Calu3 (cell line): ENCODE measurements around the gene HEPACAM. TPM values are rescaled to one million over a fixed set of nuclear protein-coding genes. Genes with fewer than 3 reads are reported as not detected.

Experiments used
- Bru-seq: library from RNA; stranded (reverse); fragments of 400-500 nt; gene quantifications from one replicate; lab custom pipeline; 2021; lab: Mats Ljungman, UMichigan
- BruChase-seq, 2 experiments: library from RNA; stranded (reverse); fragments of 400-500 nt; gene quantifications; one replicate each; lab custom pipeline; 2021; lab: Mats Ljungman, UMichigan
- BruUV-seq: library from RNA; stranded (reverse); fragments of 400-500 nt; replicated peaks from 2 replicates; lab custom pipeline; 2021; lab: Mats Ljungman, UMichigan
- CTCF ChIA-PET: fragments of 300-600 bp; sonication (Branson Sonifier 250); formaldehyde crosslinking; loops from one replicate; lab custom pipeline; 2022; ENCODE audit warnings: antibody characterized with exemption; lab: Charles Lee
- DNase-seq: peaks from one replicate; pipeline ENCODE4 v3.0.0; 2022
- H3K27ac Mint-ChIP-seq: one replicate; pipeline ENCODE4 v1.8.0; 2022; ENCODE audit warnings: mixed read lengths; ENCODE audit not compliant: unreplicated experiment
- H3K27me3 Mint-ChIP-seq: one replicate; pipeline ENCODE4 v1.8.0; 2022; ENCODE audit warnings: mixed read lengths; ENCODE audit not compliant: unreplicated experiment
- H3K36me3 Mint-ChIP-seq: one replicate; pipeline ENCODE4 v1.8.0; 2022; ENCODE audit warnings: mild to moderate bottlenecking, moderate library complexity, mixed read lengths; ENCODE audit not compliant: insufficient read depth, unreplicated experiment
- H3K4me1 Mint-ChIP-seq: one replicate; pipeline ENCODE4 v1.8.0; 2022; ENCODE audit warnings: mild to moderate bottlenecking, low read depth, mixed read lengths; ENCODE audit not compliant: unreplicated experiment
- H3K4me3 Mint-ChIP-seq: one replicate; pipeline ENCODE4 v1.8.0; 2022; ENCODE audit warnings: mild to moderate bottlenecking, low read depth, moderate library complexity, mixed read lengths; ENCODE audit not compliant: unreplicated experiment
- H3K9me3 Mint-ChIP-seq: one replicate; pipeline ENCODE4 v1.8.0; 2022; ENCODE audit warnings: low read depth, mixed read lengths; ENCODE audit not compliant: unreplicated experiment
- intact Hi-C: fragments of 100-400 bp; cut with micrococcal nuclease; formaldehyde crosslinking; loops from one replicate; pipeline ENCODE4 v1.10.0; 2022; ENCODE audit not compliant: unreplicated experiment
- long read RNA-seq: library from polyadenylated mRNA; stranded (forward); transcript quantifications from one replicate; pipeline ENCODE4 v2.0.0, GENCODE V29; 2022
- total RNA-seq: library from RNA; stranded (reverse); gene quantifications from 2 replicates; pipeline ENCODE4 v1.2.3, GENCODE V29; 2022
- TF ChIP-seq, protein P1 (sequence below): fragments of 200-600 bp; IDR thresholded peaks from one replicate; pipeline ENCODE4 v1.8.0; 2022; ENCODE audit warnings: antibody characterized with exemption; ENCODE audit not compliant: unreplicated experiment

HEPACAM gene, protein sequence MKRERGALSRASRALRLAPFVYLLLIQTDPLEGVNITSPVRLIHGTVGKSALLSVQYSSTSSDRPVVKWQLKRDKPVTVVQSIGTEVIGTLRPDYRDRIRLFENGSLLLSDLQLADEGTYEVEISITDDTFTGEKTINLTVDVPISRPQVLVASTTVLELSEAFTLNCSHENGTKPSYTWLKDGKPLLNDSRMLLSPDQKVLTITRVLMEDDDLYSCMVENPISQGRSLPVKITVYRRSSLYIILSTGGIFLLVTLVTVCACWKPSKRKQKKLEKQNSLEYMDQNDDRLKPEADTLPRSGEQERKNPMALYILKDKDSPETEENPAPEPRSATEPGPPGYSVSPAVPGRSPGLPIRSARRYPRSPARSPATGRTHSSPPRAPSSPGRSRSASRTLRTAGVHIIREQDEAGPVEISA
- total RNA-seq (not detected in 2 replicates), Bru-seq, nascent RNA (not detected), BruChase-seq, experiment 1, labeled RNA remaining after a 6-hour chase (not detected), BruChase-seq, experiment 2, labeled RNA remaining after a 2-hour chase (not detected)
- long read RNA-seq, result 0 reads

DNA sequence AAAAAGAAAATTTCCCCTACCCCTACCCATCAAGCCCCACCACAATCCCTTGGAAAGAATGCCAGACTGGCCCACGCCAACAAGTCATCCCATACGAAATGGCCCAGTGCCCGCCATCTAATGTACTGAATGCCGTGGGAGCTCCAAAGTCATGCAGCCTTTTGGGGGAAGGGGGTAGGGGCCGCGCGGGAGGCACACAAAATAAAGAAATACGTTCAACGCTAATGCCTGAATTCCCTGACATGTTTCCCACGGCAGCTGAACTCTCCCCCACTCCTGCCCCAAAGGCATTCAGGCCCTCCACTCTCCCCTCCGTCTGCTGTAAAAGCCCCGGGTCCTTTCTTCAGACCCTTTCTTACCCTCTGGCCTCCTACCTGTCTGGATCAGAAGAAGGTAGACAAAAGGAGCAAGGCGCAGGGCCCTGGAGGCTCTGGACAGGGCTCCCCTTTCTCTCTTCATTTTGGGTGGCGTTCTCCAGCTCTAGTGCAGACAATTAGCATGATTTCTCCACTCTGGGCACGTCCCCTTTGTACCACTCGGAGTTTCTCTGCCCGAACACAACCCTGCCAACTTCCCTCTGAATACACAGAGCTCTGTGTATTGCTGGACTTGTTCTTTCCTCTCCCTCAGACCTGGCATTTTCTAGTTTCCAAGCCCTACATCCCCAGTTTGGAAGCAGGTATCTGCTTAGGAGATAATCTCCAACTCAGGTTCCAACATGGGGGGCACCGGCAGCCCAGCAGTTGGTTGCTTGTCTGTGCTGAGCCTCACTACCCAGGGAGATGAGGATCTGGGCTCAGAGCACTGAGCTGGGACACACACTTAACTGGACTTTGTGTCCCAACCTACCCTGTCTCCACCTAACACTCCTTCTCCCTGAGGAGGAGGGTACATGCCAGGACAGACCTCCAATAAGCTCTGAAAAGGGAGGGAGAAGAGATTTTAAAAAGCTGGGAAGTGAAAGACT lies at the start of gene HEPACAM:
TSS of gene HEPACAM (minus strand) at position 500 of the 967 bp plus-strand sequence. CDS start at position 459, 41 bp downstream.
- H3K9me3 Mint-ChIP-seq, result no peaks in the 10 kb centered on the region
- no peaks in the 10 kb centered on the region for H3K36me3 Mint-ChIP-seq
- no peak within 1 kb of the TSS for H3K27ac Mint-ChIP-seq
- TF ChIP-seq, protein P1, sequence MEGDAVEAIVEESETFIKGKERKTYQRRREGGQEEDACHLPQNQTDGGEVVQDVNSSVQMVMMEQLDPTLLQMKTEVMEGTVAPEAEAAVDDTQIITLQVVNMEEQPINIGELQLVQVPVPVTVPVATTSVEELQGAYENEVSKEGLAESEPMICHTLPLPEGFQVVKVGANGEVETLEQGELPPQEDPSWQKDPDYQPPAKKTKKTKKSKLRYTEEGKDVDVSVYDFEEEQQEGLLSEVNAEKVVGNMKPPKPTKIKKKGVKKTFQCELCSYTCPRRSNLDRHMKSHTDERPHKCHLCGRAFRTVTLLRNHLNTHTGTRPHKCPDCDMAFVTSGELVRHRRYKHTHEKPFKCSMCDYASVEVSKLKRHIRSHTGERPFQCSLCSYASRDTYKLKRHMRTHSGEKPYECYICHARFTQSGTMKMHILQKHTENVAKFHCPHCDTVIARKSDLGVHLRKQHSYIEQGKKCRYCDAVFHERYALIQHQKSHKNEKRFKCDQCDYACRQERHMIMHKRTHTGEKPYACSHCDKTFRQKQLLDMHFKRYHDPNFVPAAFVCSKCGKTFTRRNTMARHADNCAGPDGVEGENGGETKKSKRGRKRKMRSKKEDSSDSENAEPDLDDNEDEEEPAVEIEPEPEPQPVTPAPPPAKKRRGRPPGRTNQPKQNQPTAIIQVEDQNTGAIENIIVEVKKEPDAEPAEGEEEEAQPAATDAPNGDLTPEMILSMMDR, result no peak
- BruUV-seq, result no TSS peak
- H3K27me3 Mint-ChIP-seq, result peaks cover 14% of the 10 kb centered on the region
- CTCF ChIA-PET, result interaction anchor here (0.7 kb wide), 1 partner anchor 18 kb away, joined by 3 read pairs; no protein-coding TSS in a partner anchor
- H3K4me1 Mint-ChIP-seq, result no peaks in the 10 kb centered on the region
- DNase-seq, result no peak
- H3K4me3 Mint-ChIP-seq, result no peak within 1 kb of the TSS
- intact Hi-C loops, result no loop called here

DNA sequence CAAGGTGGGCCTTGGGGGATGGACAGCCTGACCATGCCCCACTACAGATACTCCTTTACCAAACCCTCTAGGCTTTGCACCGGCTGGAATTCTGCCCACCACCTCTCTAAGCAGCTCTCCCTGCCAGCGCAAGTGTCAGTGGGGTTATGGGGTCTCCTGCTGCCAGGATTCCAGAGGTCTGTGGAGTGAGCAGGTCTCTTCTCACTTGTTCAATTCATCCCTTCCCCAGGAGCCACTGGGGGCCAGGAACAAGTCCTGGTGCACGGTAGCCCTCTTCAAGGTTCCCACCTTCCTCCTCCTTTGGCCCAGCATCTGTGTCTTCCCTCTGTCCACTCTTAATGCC lies 48.6 kb upstream of the HEPACAM start:
- intact Hi-C loops, result no loop called here
- H3K36me3 Mint-ChIP-seq, result no peaks in the 10 kb centered on the region
- CTCF ChIA-PET, result no interaction called here
- no TSS peak for BruUV-seq
- no peak for DNase-seq
- TF ChIP-seq, protein P1, result no peak
- H3K4me1 Mint-ChIP-seq, result no peaks in the 10 kb centered on the region
- H3K4me3 Mint-ChIP-seq, result no peak overlapping the region
- H3K27me3 Mint-ChIP-seq, result no peaks in the 10 kb centered on the region
- no peak overlapping the region for H3K27ac Mint-ChIP-seq
- H3K9me3 Mint-ChIP-seq, result no peaks in the 10 kb centered on the region

DNA sequence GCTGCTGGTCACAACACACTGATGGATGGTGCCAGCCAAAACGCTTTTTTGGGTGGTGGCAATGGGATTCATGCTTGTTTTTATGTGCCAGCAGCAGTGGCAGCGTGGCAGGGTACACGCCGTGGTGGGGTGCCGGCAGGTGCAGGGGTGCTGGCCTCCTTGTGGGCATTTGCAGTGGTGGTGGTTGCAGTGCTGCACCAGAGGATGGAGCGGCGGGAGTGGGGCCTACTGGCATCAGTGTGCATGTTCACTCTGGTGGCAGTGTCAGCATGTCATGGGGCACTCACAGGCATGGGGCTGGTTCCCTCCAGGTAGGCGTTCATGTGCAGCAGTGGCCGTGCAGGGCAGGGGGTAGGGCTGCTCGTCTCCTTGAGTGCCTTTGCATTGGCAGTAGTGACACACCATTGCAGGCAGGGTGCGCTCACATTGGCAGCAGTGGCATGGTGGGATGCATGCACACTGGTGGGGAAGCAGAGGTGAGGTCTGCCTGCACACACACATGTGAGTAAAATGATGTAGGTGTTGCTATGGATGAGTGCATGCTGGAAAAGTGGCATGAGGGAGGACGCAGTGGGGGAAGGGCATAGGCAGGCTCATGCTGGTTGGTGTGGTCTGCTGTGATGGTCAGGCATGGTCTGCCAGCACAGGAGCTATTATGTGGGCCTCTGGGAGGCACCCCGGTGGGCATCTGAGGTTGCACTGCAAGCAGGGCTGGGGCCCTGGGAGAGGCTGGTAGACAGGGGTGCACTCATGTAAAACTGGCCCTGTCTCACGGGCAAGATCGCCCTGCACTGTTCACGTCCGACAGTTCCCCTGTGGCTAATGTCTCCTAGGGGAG lies 48.0 kb upstream of the HEPACAM start:
- intact Hi-C loops, result no loop called here
- no peaks in the 10 kb centered on the region for H3K27me3 Mint-ChIP-seq
- no TSS peak for BruUV-seq
- DNase-seq, result no peak
- no peaks in the 10 kb centered on the region for H3K9me3 Mint-ChIP-seq
- H3K36me3 Mint-ChIP-seq, result no peaks in the 10 kb centered on the region
- H3K4me3 Mint-ChIP-seq, result no peak overlapping the region
- TF ChIP-seq, protein P1, result no peak
- H3K4me1 Mint-ChIP-seq, result no peaks in the 10 kb centered on the region
- CTCF ChIA-PET, result no interaction called here
- H3K27ac Mint-ChIP-seq, result no peak overlapping the region
